GM19324 (cell line): Measurements from ENCODE around the gene STRN4.

Source experiments
- ATAC-seq: cut with Tn5 transposase; IDR thresholded peaks from one replicate; pipeline ENCODE4 v1.9.1; 2021; ENCODE audit warnings: mild to moderate bottlenecking, moderate library complexity; ENCODE audit not compliant: unreplicated experiment, low FRiP score

STRN4 gene

GRCh38 chr19:46745521-46746280, 549 bp downstream of the STRN4 start, which contains the start of gene FKRP:
Gene FKRP (plus strand): TSS chr19:46746057. CDS start chr19:46755451, 9,394 bp downstream.
- peak; percentile 44 for ATAC-seq

GRCh38 chr19:46745030-46745429, 1.2 kb downstream of the STRN4 start:
- no peak for ATAC-seq

DNA sequence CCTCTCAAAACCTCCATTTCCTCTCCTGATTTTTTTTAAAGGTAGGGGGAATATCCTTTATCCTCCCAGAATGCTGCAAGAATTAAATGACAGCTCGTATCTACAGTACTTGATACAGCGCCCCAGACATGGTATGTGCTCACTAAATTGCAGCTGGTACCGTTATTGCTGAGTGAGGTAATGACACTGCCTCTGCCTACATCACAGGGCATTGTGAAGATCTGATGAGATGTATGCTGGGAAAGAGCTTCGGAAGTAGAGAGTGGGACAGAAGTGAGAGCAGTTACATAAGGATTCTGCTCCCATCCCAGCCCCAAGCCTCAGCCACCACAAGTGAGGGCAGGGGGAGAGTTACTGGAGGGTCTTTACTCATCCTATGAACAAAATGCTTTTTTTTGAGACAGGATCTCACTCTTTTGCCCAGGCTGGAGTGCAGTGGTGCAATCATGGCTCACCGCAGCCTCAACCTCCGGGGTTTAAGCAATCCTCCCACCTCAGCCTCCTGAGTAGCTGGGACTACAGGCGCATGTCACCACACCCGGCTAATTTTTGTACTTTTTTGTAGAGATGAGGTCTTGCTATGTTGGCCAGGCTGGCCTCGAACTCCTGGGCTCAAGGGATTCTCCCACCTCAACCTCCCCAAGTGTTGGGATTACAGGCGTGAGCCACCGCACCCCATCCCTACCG, 2.1 kb downstream of the STRN4 start:
- ATAC-seq: no peak

DNA sequence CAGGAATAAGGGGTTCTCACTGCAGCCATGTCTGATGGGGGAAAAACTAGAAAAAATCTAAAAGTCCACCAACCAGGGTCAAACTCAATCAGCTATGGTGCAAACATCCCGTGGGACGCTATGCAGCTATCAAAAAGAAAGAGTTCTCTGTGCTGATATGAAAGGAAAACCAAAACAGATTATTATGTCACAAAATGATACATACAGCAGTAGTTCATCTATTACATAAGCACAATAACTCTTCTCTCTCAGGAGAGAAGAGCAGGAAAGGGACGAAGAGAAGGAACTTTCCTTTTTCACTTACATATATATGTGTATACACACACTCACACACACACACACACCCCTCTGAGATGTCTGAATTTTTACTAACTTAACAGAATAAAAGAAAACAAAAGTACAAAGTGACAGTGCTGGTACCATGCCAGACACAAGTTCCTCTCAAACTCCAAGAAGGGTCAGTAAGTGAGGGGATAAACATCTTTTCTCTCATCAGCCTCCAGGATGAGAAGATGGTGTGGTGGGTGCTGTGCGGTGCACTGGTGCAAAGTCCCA, 3.2 kb downstream of the STRN4 start:
- ATAC-seq: no peak

DNA sequence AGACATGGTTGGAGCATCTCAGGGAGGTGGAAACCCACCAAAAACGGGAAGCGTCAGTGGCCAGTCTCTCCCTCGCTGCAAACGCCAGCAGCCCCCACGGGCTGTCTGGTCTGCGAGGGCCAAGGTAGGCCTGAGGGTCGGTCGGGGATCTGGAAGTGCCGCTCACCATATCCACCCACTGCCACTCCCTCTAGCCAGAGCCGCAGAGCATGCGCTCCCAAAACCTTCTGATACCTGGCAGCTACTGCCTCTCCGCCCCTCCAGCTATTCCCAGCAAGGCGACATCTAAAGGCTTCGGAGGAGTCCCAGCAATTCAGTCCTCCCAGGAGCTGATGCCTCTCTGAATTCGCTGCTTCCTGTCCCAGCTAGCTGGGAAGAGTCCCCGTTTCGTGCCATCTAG, 4.8 kb downstream of the STRN4 start:
- ATAC-seq: no peak

DNA sequence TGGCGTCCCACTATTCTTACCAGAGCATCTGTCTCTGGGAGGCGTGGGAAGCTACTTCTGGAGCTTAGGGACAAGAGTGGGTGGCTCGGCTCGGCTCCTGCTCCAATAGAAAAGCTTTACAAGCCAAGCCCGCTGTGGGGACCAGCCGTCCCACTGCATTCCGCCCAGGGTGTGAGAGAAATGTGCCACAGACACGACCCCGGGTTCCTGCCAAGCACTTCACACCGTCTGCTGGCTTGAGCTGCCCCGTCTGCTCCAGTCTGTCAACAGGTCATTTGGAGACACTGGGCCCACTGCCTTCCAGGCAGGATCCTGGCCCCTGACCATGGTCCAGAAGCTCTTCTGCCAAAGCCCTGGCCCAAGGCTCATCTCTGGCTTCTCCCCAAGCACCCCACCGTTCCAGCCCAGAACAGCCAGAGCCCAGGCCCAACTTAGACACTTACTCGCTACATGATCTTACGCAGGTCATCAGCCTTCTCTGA, 6.9 kb downstream of the STRN4 start:
- no peak for ATAC-seq

DNA sequence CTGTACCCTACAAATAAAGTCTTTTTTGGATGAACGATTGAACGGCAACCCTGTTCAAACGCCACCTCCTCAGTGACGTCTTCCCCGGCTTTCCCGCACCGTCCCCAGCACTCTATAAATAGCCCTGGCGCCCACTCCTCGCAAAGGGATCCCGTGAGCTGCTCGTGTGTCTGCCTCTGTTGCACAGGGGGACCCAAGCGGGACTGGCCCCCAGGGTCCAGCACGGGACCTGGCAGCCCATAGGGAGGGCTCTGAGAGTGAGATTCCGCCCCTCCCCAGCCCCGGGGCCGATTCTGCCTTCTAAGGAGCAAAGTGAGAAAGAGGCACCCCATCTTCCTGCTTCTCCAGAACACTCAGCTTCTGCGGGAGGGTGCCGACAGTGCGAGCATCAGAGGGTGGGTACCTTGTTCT, 8.5 kb downstream of the STRN4 start:
- no peak for ATAC-seq

DNA sequence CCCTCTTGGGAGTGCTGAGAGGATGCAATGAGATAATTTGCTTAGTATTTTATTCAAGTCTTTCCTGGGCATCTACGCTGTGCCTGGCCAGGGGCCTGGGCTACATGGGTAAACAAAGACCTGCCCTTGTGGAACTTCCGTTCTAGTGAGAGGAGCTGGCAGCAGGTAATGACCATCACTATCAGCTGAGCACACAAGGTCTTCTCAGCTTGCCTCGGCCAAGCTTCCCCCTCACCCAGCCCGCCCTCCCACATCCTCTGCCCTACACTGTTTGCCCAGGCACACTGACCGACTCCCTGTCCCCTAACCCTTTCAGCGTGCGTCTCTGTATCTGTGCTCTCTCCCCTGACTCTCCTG, 9.0 kb downstream of the STRN4 start:
- no peak for ATAC-seq

GRCh38 chr19:46736531-46737297, 9.5 kb downstream of the STRN4 start:
- ATAC-seq: no peak

- no peak for ATAC-seq
Measured at GRCh38 chr19:46733690-46734292, 12.5 kb downstream of the STRN4 start.

DNA sequence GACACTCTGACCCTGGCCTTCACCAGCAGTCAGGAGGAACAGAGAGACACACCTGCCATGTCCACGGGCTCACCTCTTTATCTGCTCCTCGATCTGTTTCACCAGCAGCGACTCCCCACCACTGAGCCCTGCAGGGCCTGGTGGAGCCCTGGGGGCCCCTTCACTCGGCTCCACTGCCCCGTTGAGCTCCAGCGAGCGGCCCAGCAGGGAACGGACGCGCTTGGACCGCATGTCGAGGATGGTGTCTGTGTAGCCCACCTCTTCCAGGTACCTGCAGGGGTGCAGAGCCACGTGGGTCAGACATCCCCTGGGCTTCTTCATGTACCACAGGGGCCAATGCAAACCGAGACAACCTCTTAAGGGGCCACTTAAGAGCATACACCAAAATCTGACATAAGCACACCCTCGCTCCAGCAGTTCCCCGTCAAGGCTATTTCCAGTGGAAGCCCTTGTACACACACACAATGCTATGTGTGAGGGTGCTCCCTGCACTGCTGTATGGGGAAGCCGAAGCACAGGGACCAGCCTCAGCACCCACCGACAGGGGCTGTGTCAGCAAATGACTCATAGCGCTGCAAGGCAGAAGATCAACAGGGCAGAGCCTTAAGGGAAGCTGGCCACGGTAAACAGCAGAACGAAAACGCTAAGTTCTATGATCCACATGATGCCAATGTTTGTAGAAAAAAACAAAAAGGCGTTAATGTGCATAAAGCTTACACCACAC, 13.1 kb downstream of the STRN4 start:
- ATAC-seq: no peak

- ATAC-seq: no peak
Measured at GRCh38 chr19:46732172-46732938, 13.9 kb downstream of the STRN4 start.

DNA sequence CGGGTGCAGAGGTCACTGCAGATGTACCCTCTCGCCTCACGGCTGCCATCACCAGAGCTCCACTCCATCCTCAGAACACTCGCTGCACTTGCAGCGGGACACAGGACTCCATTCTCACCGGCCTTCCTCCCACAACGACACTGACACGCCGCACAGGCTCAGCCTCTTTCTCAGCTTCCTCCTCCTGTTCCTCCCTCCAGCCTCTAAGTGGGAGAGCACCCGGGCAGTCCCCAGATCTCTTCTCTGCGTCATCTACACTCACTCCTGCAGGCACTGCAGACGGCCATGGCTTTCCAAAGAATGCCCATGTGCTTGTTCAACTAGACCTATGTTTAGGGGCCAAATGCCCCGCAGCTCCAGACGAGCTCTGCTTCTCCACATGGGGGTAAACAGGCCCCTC, 14.7 kb downstream of the STRN4 start:
- no peak for ATAC-seq

- no peak for ATAC-seq
Measured at GRCh38 chr19:46731007-46731501, 15.2 kb downstream of the STRN4 start.

- ATAC-seq: no peak
Measured at GRCh38 chr19:46730595-46730994, 15.7 kb downstream of the STRN4 start.

GRCh38 chr19:46730187-46730586, 16.1 kb downstream of the STRN4 start:
- no peak for ATAC-seq

DNA sequence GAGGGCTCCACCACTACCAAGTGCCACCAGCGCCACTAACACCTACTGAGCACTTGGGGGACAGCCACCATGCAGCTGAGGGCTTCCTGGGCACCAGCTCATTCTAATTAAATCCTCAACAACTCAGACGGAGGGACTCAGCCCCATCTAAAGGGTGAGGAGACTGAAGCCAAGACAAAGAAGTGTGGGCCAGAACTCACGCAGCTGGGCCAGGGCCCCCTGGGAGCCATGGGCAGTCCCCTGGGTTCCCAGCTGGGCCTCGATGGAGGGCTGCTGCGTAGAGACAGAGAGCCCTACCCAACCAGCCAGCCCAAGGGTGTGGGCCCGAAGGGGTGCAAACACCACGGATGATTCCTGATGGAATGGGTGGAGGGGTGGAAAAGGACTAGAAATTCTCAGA, 16.6 kb downstream of the STRN4 start:
- no peak for ATAC-seq

- no peak for ATAC-seq
Measured at GRCh38 chr19:46728693-46729339, 17.4 kb downstream of the STRN4 start.
